ENCODE results near the gene PAM16.
A peak's percentile ranks its signal among the peaks of the same experiment; 100 is the strongest.

PAM16 gene

DNA sequence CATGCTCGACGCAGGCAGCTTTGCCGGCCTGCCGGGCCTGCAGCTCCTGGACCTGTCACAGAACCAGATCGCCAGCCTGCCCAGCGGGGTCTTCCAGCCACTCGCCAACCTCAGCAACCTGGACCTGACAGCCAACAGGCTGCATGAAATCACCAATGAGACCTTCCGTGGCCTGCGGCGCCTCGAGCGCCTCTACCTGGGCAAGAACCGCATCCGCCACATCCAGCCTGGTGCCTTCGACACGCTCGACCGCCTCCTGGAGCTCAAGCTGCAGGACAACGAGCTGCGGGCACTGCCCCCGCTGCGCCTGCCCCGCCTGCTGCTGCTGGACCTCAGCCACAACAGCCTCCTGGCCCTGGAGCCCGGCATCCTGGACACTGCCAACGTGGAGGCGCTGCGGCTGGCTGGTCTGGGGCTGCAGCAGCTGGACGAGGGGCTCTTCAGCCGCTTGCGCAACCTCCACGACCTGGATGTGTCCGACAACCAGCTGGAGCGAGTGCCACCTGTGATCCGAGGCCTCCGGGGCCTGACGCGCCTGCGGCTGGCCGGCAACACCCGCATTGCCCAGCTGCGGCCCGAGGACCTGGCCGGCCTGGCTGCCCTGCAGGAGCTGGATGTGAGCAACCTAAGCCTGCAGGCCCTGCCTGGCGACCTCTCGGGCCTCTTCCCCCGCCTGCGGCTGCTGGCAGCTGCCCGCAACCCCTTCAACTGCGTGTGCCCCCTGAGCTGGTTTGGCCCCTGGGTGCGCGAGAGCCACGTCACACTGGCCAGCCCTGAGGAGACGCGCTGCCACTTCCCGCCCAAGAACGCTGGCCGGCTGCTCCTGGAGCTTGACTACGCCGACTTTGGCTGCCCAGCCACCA, 30.2 kb upstream of the PAM16 start:
- no peak overlapping the region for H3K27ac ChIP-seq (ENCODE audit: low read depth, low read length)
- H3K4me1 ChIP-seq (ENCODE audit: insufficient read depth, low read length): peaks cover 21% of the 10 kb centered on the region
- no peak overlapping the region for H3K4me3 ChIP-seq (ENCODE audit: low read depth in 1 of 2, low read length in 2 of 2)
- no peak overlapping the region for H3K9ac ChIP-seq (ENCODE audit: low read length)
- peaks cover 5% of the 10 kb centered on the region for H3K36me3 ChIP-seq (ENCODE audit: insufficient read depth, low read length)
- no peaks in the 10 kb centered on the region for H3K9me3 ChIP-seq (ENCODE audit: low read length)
- H3K27me3 ChIP-seq (ENCODE audit: control insufficient read depth in 1 of 2, insufficient read depth in 2 of 2, low read length in 2 of 2): no peaks in the 10 kb centered on the region

DNA sequence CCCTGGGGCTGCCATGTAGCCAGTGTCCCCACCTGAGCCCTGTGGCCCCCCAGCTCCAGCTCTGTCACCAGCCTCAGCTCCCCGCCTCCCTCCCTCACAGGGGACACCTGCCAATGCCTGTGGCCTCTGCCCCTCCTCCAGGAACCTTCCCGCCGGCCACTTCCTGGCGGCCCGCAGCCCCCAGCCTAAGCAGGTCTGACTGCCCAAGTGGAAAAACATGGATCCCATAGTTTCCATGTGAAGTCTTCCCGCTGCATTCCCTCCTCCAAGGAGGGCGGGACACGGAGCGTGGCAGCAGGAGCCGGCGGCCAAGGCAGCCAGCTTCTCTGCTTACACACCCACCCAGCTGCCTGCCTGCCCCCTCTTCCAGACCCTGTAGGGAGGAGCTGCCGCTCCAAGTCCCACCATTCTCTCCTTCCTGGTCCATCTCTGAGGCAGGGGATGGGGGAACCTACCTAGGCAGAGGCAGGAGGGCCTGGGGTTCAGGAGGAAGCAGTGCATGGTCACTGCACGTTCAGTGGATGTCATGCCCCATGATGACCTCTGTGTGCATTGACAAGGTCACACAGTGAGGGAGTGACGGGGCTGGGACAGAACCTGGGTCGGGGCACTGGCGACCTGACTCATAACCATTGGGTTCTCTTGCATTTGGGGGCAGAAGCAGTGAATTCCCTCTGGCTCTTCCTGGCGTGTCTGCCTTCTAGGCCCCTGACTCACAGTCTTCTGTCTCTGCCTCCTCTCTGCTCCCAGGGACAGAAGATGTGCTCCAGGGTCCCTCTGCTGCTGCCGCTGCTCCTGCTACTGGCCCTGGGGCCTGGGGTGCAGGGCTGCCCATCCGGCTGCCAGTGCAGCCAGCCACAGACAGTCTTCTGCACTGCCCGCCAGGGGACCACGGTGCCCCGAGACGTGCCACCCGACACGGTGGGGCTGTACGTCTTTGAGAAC, 29.3 kb upstream of the PAM16 start:
- no peaks in the 10 kb centered on the region for H3K27me3 ChIP-seq (ENCODE audit: control insufficient read depth in 1 of 2, insufficient read depth in 2 of 2, low read length in 2 of 2)
- peaks cover 28% of the 10 kb centered on the region for H3K4me1 ChIP-seq (ENCODE audit: insufficient read depth, low read length)
- H3K4me3 ChIP-seq (ENCODE audit: low read depth in 1 of 2, low read length in 2 of 2): no peak overlapping the region
- no peak overlapping the region for H3K27ac ChIP-seq (ENCODE audit: low read depth, low read length)
- H3K36me3 ChIP-seq (ENCODE audit: insufficient read depth, low read length): peaks cover 5% of the 10 kb centered on the region
- no peaks in the 10 kb centered on the region for H3K9me3 ChIP-seq (ENCODE audit: low read length)
- H3K9ac ChIP-seq (ENCODE audit: low read length): no peak overlapping the region

DNA sequence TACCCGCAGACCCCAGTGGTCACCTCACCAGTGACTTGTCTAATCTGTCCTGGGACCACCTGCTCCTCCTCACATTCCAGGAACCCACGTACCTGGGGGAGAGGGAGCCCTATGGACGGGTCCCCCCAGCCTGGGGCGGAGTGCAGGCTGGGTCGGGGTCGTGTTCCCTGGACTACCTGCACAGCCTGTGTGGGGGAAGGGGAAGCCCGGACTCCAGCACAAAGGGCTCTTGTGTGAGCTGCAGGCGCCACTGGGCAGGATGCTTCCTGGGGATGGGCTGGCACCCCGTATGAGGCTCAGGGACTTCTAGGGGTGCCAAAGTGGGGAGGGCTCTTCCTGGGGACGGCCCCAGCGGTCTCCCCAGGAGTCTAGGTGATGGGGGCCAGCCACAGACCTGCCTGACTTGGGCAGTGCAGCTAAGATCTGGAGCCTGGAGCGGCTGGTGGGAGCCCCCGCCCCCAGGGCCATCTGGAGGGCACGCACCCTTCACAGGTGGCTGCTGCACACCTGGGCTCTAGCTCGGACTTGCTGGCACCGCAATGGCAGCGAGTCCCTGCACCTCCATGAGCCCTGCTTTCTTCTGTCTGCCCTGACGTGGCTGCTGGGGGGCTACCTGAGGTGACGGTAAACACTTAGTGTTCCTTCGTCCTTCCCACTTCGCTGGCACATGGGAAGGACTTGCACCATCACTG, 28.0 kb upstream of the PAM16 start:
- Histone ChIP-seq H3K4me3 (ENCODE audit: low read depth in 1 of 2, low read length in 2 of 2) (no peak overlapping the region), H3K36me3 (ENCODE audit: insufficient read depth, low read length) (peaks cover 4% of the 10 kb centered on the region), H3K9ac (ENCODE audit: low read length) (no peak overlapping the region), H3K9me3 (ENCODE audit: low read length) (no peaks in the 10 kb centered on the region), H3K27ac (ENCODE audit: low read depth, low read length) (peak overlapping the region; percentile 7), H3K4me1 (ENCODE audit: insufficient read depth, low read length) (peaks cover 39% of the 10 kb centered on the region), H3K27me3 (ENCODE audit: control insufficient read depth in 1 of 2, insufficient read depth in 2 of 2, low read length in 2 of 2) (no peaks in the 10 kb centered on the region)

DNA sequence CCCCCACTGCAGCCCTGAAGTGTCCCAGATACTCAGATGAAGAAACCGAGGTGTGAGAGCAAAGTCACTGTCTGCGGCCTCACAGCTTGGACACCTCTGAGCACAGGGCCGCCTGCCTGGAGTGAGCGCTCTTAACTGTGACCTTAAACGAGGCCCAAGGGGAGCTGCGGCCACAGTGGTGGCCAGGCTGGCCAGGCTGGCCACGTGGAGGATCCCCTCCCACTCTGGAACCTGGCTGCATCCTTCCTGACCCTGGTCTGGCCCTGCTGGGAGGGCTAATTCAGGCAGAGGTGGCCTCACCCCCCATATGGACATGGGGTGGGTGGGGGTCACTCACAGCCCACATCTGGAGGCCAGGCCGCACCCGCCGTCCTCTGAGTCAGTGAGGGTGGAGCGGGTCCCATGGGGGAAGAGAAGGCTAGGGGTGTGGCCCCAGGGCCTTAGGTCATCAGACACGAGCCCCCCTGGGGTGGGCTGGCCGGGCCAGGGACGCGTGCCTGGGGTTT, 27.1 kb upstream of the PAM16 start:
- H3K4me3 ChIP-seq (ENCODE audit: low read depth in 1 of 2, low read length in 2 of 2): no peak overlapping the region
- H3K36me3 ChIP-seq (ENCODE audit: insufficient read depth, low read length): no peaks in the 10 kb centered on the region
- peak overlapping the region; percentile 20 for H3K27ac ChIP-seq (ENCODE audit: low read depth, low read length)
- H3K9ac ChIP-seq (ENCODE audit: low read length): no peak overlapping the region
- peaks cover 47% of the 10 kb centered on the region for H3K4me1 ChIP-seq (ENCODE audit: insufficient read depth, low read length)
- no peaks in the 10 kb centered on the region for H3K9me3 ChIP-seq (ENCODE audit: low read length)
- no peaks in the 10 kb centered on the region for H3K27me3 ChIP-seq (ENCODE audit: control insufficient read depth in 1 of 2, insufficient read depth in 2 of 2, low read length in 2 of 2)

DNA sequence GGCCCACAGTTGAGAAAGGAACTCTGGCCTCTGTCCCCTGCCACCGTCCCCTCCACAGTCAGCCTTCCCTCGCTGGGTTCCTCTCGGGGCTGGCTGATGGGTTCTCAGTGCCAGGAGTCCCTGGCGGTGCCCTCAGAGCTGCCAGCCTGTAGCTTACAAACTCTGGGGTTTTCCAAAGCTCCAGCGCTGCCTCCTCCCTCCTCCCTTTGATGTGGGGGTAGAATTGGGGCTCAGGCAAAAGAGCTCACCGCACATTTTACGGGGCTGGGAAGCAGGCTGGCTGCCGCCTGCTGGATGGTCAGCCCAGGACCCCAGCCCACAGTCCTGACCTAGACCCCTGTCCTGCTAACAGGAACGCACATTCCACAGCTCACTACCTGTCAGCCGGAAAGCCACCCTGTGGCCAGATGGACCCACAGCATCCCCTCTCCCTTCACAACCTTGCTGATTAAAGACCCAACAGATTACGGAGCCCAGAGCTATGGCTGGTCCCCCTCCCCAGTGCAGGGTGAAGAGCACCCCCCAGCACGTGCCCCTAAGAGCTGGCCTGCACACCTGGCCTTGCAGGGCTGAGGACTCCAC, 26.5 kb upstream of the PAM16 start:
- peak overlapping the region; percentile 63 for H3K27ac ChIP-seq (ENCODE audit: low read depth, low read length)
- H3K36me3 ChIP-seq (ENCODE audit: insufficient read depth, low read length): no peaks in the 10 kb centered on the region
- no peaks in the 10 kb centered on the region for H3K27me3 ChIP-seq (ENCODE audit: control insufficient read depth in 1 of 2, insufficient read depth in 2 of 2, low read length in 2 of 2)
- peaks cover 53% of the 10 kb centered on the region for H3K4me1 ChIP-seq (ENCODE audit: insufficient read depth, low read length)
- H3K4me3 ChIP-seq (ENCODE audit: low read depth in 1 of 2, low read length in 2 of 2): no peak overlapping the region
- H3K9ac ChIP-seq (ENCODE audit: low read length): no peak overlapping the region
- H3K9me3 ChIP-seq (ENCODE audit: low read length): no peaks in the 10 kb centered on the region

DNA sequence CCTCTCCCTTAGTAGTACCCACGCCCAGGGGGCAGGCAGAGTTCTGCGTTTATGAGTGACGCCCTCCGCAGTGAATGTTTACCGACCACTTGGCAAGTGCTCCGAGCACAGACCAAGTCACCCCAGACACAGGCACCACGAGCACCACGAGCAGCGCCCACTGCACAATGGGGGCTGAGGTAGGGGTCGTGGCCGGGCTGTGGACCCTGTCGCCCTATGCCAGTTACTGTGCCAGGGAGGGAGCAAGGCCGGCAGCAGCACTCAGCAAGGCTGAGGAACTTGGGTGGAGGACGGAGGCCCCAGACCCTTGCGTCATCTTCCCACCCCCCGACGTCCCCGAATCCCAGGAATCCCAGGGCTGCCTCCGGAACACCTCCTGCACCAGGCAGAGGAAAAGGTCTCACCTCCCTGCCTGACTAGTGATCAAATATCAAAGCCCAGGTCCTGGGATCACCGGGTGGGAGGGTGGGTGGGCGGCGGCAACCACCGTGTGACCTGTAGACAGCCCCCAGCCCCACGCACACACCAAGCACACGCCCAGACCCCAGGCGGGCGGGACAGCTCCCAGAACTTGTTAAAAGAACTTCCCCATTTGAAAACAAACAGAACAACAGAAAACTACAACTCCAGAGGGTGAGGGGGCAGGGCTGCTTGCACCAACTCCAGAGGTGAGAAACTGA, 25.9 kb upstream of the PAM16 start:
- H3K4me3 ChIP-seq (ENCODE audit: low read depth in 1 of 2, low read length in 2 of 2): no peak overlapping the region
- H3K4me1 ChIP-seq (ENCODE audit: insufficient read depth, low read length): peaks cover 58% of the 10 kb centered on the region
- H3K9me3 ChIP-seq (ENCODE audit: low read length): no peaks in the 10 kb centered on the region
- H3K9ac ChIP-seq (ENCODE audit: low read length): no peak overlapping the region
- H3K36me3 ChIP-seq (ENCODE audit: insufficient read depth, low read length): no peaks in the 10 kb centered on the region
- H3K27ac ChIP-seq (ENCODE audit: low read depth, low read length): peak overlapping the region; percentile 73
- H3K27me3 ChIP-seq (ENCODE audit: control insufficient read depth in 1 of 2, insufficient read depth in 2 of 2, low read length in 2 of 2): no peaks in the 10 kb centered on the region

DNA sequence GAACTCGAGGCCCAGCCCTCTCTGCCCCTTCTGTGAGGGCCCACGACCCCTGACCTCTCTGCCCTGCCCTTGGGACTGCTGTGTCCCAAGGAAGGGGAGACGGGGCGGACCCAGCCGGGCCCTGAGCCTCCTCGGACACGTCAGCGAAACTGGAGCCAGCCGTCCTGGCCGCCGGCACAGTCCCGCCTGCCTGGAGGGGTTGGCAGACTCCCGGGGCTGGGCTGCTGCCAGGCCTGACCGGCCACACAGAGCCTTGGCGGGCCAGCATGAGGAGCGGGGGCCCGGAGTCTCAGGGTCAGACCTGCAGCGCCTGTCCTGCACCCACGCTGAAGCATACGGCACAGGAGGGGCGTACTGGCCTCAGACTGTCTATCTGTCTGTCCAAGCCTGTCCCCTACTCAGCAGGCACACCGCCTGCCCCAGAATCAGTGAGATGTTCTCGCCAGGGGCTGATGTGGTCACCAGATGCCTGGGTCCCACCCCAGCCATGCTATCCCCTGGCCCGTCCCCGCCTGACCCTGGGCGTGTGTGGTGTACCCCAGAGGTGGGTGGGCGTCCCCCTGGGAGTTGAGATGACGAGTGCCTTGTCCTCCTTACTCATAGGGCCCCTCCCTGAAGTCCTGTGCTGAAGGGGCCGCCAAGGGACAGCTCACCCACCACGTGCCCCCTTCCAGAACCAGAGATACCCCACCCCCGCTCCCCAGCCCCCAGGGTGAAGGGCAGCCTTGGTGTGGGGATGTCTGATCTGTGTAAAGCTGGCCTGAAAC, 25.2 kb upstream of the PAM16 start:
- Histone ChIP-seq H3K4me1 (ENCODE audit: insufficient read depth, low read length) (peaks cover 58% of the 10 kb centered on the region), H3K36me3 (ENCODE audit: insufficient read depth, low read length) (no peaks in the 10 kb centered on the region), H3K9ac (ENCODE audit: low read length) (no peak overlapping the region), H3K9me3 (ENCODE audit: low read length) (no peaks in the 10 kb centered on the region), H3K27ac (ENCODE audit: low read depth, low read length) (peak overlapping the region; percentile 73), H3K4me3 (ENCODE audit: low read depth in 1 of 2, low read length in 2 of 2) (peak overlapping the region; percentile 7 to 41), H3K27me3 (ENCODE audit: control insufficient read depth in 1 of 2, insufficient read depth in 2 of 2, low read length in 2 of 2) (no peaks in the 10 kb centered on the region)

DNA sequence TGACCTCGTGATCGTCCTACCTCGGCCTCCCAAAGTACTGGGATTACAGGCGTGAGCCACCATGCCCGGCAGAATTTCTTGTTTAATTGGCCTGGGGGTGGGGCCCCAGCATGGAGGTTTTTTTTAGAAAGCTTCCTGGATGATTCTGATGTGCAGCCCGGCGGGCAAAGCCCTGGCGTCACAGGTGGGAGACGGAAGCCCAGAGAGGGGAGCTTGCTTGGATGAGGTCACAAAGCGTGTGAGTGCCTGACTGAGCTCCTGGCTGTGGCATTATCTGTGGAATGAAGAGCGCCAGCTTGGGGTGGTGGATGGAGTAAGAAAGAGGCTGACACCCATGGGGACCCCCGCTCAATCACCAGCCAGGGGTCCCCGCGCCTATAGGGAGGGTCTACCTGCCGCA, 24.6 kb upstream of the PAM16 start:
- Histone ChIP-seq H3K9ac (ENCODE audit: low read length) (no peak overlapping the region), H3K4me3 (ENCODE audit: low read depth in 1 of 2, low read length in 2 of 2) (peak overlapping the region in 1 of 2 donors; percentile 14), H3K27me3 (ENCODE audit: control insufficient read depth in 1 of 2, insufficient read depth in 2 of 2, low read length in 2 of 2) (no peaks in the 10 kb centered on the region), H3K9me3 (ENCODE audit: low read length) (no peaks in the 10 kb centered on the region), H3K4me1 (ENCODE audit: insufficient read depth, low read length) (peaks cover 63% of the 10 kb centered on the region), H3K27ac (ENCODE audit: low read depth, low read length) (peak overlapping the region; percentile 73), H3K36me3 (ENCODE audit: insufficient read depth, low read length) (no peaks in the 10 kb centered on the region)

DNA sequence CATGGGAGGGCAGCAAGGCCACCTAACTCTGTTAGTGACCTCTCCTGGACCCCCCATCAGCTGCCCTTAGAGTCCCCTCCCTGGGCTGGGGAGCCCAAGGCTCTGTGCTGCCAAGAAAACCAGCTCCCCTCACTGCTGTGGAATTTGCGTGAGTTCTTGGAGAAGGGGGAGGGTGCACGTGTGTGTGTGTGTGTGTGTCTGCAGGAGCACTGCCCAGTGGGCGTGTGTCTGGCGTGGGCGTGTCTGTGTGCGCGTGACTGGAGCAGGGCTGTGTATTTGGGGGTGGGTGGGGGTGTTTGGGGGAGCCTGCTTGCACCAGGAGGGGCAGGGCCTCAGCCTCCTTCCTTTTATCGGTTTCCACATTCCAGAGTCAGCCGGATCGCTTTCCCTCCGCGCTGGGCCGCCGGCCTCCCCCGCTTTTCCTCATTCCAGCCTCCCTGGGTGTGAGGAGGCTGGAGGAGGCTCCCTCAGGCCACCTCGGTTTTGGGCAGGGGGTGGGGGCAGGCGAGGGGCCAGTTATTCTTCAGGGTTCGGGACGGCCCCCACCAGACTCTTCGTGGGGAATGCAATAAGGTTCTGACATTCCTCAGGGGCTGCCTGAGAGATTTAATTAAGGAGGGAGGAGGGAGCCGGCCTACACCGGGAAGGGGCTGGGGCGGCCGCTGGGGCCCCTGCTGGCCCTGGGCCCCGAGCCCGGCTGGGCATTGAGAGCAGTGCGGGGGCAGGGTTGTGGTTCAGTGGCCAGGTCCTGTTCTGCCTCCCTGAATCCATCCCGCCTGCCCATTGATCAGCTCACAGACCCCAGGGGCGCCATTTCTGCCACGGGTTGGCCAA, 23.0 kb upstream of the PAM16 start:
- peak overlapping the region; percentile 59 for H3K9ac ChIP-seq (ENCODE audit: low read length)
- no peaks in the 10 kb centered on the region for H3K27me3 ChIP-seq (ENCODE audit: control insufficient read depth in 1 of 2, insufficient read depth in 2 of 2, low read length in 2 of 2)
- H3K4me1 ChIP-seq (ENCODE audit: insufficient read depth, low read length): peaks cover 59% of the 10 kb centered on the region
- H3K36me3 ChIP-seq (ENCODE audit: insufficient read depth, low read length): no peaks in the 10 kb centered on the region
- H3K27ac ChIP-seq (ENCODE audit: low read depth, low read length): peak overlapping the region; percentile 90
- H3K9me3 ChIP-seq (ENCODE audit: low read length): no peaks in the 10 kb centered on the region
- H3K4me3 ChIP-seq (ENCODE audit: low read depth in 1 of 2, low read length in 2 of 2): peak overlapping the region; percentile 21 to 62
